Fibroblast of peridontal ligament (primary cell): ENCODE data around the gene JMJD7.

Experiments
- DNase-seq: peaks from one replicate; pipeline ENCODE4 v3.0.0-alpha.2; 2010; ENCODE audit errors: extremely low read depth

Gene JMJD7

DNA sequence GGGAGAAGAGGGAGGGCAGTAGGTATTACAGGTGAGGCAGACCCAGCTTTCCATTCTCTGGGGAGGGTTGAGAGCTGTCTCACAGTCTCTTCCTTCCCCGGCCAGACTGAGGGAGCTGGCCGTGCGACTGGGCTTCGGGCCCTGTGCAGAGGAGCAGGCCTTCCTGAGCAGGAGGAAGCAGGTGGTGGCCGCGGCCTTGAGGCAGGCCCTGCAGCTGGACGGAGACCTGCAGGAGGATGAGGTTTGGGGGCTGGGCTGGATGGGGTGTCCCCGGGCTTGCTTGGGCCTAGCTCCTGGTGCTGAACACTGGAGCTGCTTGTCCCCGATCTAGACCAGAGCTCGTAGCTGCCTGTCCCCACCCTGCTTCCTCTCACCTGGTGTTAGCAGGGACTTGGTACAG lies 15.7 kb downstream of the JMJD7 start:
- DNase-seq: no peak

DNA sequence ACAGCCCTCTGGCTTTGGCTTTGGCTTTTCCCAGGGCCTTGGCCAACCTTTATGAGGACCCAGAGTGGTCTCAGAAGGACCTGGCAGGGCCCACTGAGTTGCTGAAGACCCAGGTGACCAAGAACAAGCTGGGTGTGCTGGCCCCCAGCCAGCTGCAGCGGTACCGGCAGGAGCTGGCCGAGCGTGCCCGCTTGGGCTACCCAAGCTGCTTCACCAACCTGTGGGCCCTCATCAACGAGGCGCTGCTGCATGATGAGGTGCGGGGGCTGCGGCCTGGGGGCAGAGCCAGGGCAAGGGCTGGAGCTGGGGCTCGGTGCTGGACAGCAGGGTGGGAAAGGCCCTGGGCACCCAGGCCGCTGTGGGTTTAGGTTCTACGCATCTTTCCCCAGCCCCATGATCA lies 16.9 kb downstream of the JMJD7 start:
- no peak for DNase-seq

DNA sequence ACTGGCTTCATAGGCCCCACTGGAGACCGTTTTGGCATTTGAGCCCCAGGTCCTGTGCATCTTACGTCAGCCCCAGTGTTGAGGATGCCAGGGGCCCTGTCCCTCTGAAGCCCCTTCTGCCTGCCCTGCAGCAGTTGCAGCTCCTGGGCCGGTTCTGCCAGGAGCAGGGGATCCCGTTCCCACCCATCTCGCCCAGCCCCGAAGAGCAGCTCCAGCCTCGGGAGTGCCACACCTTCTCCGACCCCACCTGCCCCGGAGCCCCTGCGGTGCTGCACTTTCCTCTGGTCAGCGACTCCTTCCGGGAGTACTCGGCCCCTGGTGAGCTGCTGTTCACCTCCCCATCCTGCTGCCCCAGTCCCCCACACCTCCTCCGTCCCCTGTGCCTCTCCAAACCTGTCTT lies 19.3 kb downstream of the JMJD7 start:
- no peak for DNase-seq

DNA sequence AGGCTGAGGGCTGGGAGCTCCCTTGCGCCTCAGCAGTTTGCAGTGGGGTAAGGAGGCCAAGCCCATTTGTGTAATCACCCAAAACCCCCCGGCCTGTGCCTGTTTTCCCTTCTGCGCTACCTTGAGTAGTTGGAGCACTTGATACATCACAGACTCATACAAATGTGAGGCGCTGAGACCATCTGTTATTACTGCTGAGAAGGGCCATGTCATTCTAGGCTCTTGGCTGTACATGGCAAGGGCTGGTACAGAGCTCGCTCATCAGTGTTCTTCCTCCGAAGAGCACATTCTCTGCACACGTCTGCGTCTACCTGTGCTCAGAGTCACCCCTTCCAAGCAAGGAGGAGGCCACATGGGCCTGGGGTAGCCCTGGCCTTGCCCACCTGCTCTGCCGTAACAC lies 20.1 kb downstream of the JMJD7 start:
- DNase-seq: no peak

GRCh38 chr15:41848631-41849030 lies 20.7 kb downstream of the JMJD7 start:
- DNase-seq: no peak

- no peak for DNase-seq
Measured at GRCh38 chr15:41849204-41849603, 21.3 kb downstream of the JMJD7 start.

DNA sequence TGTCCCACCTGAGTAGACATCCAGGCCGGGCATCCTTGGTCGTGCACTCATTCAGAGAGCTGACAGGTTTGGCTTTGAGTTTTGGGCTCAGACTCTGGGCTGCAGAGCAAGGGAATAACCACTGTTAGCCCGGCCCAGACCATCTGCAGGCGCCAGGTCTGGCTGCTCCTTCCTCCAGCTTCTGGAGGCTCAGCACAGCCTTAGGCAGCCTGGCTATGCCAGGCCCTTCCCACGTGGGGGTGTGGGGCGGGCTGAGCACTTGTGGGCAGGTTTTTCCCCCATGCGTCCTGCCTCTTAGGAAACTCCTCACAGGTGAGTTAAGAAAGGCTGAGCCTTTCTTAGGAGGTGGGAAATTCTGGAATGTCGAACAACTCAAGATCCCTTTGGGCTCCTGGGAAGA lies 22.0 kb downstream of the JMJD7 start:
- no peak for DNase-seq

DNA sequence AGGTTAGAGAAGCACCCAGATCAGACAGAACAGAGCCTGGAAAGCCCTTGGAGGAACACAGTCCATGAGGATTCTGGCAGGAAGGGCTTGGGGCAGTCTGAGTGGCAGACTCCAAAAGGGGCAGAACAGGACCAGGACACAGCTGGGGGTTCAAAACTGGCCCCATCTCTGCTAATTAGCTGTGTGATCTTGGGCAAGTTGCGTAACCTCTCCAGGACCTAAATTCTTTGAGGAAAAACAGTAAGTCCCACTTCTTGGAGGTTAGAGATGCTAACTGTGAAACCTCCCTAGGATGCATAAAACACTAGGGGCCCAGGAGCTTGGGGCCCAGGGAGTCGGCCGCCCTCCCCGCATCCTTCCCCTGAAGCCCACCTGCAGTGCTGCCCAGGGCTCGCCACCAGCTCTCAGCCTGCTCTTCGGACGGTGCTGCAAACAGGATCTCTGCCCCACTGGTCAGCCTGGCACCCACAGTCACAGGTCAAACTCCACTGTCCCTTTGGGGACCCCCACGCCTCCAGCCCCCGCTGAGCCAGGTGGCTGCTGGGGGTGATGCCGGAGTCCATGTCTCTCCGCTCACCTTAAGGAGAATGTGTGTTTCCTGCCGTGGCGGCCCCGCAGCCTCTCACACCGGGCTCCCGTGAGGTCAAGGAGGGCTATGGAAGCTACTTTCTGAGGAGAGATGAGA lies 22.7 kb downstream of the JMJD7 start:
- no peak for DNase-seq

DNA sequence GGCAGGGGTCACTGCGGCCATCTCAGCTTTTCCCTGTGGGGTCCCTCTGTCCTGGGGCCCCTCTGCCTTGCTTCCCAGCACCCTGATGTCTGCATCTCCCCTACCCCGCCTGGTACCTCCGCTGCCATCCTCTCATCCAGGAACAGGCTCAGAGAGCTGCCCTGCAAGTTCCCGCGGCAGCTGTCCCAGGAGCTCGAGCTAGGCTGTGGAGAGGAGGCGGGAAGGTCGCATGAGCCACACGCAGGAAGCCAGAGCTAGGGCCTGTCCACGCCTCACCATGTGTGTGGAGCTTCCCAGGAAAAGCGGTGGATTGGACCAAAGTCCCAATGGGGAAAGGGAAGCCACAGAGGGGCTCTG lies 23.3 kb downstream of the JMJD7 start:
- DNase-seq: no peak

- no peak for DNase-seq
Measured at GRCh38 chr15:41851755-41852370, 24.0 kb downstream of the JMJD7 start.

- DNase-seq: no peak
Measured at GRCh38 chr15:41852736-41853590, 25.1 kb downstream of the JMJD7 start.

- DNase-seq: no peak
Measured at GRCh38 chr15:41853831-41854230, 25.9 kb downstream of the JMJD7 start.

GRCh38 chr15:41854443-41854842 lies 26.6 kb downstream of the JMJD7 start:
- no peak for DNase-seq

DNA sequence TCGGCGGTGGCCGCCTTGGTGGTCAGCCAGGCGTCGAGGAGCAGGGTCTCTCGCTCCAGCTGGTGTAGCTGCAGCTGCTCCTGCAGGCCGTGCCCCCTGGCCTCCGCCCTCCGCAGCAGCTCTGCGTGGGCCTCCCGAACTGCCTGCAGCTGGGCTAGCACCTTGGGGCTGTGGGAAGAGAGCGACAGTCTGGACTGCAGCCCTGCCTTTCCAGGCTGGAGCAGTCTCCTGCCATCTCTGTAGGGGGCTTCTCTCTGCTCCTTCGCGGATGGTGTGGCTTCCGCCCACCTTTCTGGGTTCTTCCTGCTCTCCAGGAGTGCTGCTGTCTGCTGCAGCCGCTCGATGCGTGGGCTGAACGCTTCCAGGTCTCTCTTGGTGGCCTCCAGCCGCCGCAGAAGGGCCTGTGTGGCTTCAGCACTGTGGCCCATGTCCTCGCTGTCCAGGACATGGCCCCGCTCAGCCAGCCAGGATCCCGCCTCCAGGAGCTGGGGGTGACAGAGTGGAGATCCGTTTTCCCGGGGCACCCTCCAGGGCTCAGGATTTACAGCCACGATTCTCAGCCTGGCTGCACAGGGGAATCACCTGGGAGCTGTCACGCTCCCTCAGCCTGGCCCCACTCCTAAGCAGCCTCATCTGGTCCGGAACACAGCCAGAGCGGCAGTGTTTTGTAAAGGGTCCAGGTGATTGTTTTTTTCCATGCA lies 27.5 kb downstream of the JMJD7 start:
- DNase-seq: no peak

- no peak for DNase-seq
Measured at GRCh38 chr15:41856262-41856661, 28.4 kb downstream of the JMJD7 start.

GRCh38 chr15:41856716-41857115 lies 28.8 kb downstream of the JMJD7 start:
- no peak for DNase-seq

GRCh38 chr15:41857316-41857715 lies 29.4 kb downstream of the JMJD7 start:
- no peak for DNase-seq

- no peak for DNase-seq
Measured at GRCh38 chr15:41858756-41859155, 30.9 kb downstream of the JMJD7 start.

GRCh38 chr15:41860049-41860828 lies 32.3 kb downstream of the JMJD7 start:
- DNase-seq: no peak

- no peak for DNase-seq
Measured at GRCh38 chr15:41861736-41862356, 34.0 kb downstream of the JMJD7 start.

- DNase-seq: no peak
Measured at GRCh38 chr15:41862515-41863116, 34.7 kb downstream of the JMJD7 start.
